Esophagus muscularis mucosa (tissue), 3 donors: ENCODE results near the gene KRT77.

Experiments
- POLR2A ChIP-seq: fragments of 450-650 bp; IDR thresholded peaks from one replicate; pipeline ENCODE4 v1.6.1; 2017; ENCODE audit warnings: antibody characterized with exemption, moderate library complexity, mild to moderate bottlenecking, low read depth
- TF ChIP-seq, protein P1 (sequence below), 3 experiments: fragments of 200-600 bp in 2 of 3; fragments of 450-650 bp in 1 of 3; sonication (generic) in 2 of 3; IDR thresholded peaks; one replicate each; pipeline ENCODE4 v1.5.1; 2017 to 2019; ENCODE audit warnings: antibody characterized with exemption in 3 of 3, mild to moderate bottlenecking in 2 of 3, moderate library complexity in 1 of 3

DNA sequence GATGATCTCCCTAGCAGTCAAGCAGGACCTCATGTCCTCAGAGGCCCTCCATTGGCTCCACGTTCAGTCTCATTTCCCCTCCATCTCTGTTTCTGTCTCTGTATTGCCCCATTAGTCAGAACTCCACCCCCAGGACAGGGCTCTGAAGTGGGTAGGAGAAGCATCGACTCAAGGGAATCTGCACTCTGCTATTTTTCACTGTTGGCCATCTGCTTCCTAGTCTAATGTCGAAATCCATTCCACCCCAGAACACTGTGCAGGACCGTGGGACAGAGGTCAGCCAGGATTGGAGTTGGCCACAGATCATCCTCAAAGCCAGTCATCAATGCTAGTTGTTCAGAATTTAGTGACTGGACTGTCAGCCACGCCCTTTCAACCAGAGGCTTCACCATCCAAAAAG, 10.1 kb downstream of the KRT77 start:
- no peak for TF ChIP-seq POLR2A
- TF ChIP-seq, protein P1, sequence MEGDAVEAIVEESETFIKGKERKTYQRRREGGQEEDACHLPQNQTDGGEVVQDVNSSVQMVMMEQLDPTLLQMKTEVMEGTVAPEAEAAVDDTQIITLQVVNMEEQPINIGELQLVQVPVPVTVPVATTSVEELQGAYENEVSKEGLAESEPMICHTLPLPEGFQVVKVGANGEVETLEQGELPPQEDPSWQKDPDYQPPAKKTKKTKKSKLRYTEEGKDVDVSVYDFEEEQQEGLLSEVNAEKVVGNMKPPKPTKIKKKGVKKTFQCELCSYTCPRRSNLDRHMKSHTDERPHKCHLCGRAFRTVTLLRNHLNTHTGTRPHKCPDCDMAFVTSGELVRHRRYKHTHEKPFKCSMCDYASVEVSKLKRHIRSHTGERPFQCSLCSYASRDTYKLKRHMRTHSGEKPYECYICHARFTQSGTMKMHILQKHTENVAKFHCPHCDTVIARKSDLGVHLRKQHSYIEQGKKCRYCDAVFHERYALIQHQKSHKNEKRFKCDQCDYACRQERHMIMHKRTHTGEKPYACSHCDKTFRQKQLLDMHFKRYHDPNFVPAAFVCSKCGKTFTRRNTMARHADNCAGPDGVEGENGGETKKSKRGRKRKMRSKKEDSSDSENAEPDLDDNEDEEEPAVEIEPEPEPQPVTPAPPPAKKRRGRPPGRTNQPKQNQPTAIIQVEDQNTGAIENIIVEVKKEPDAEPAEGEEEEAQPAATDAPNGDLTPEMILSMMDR (IDR thresholded peaks at IDR 0.05): no peak
